IMR-90 (cell line): ENCODE results near the gene CHI3L1. TPM values are rescaled to one million over a fixed set of nuclear protein-coding genes. Genes with fewer than 3 reads are reported as not detected.

ENCODE experiments used
- ATAC-seq: fragments of 200-7000 bp; cut with Tn5 transposase; 2 replicates; pipeline ENCODE4 v1.9.1; 2020; ENCODE audit warnings: low read depth, mild to moderate bottlenecking, moderate library complexity
- BruUV-seq: library from RNA; stranded (reverse); fragments of 400-500 nt; replicated peaks from 2 replicates; lab custom pipeline; 2021; lab: Mats Ljungman, UMichigan
- CTCF ChIA-PET: fragments of 300-600 bp; formaldehyde crosslinking; extraction: SDS; loops from one replicate; lab custom pipeline; 2021; ENCODE audit warnings: antibody characterized with exemption; lab: Yijun Ruan, JAX
- POLR2A ChIA-PET: fragments of 300-600 bp; sonication (Branson Sonifier 250); formaldehyde crosslinking; loops from one replicate; lab custom pipeline; 2022; ENCODE audit warnings: antibody characterized with exemption; ENCODE audit not compliant: unreplicated experiment; lab: Charles Lee
- DNase-seq: peaks from one replicate; pipeline ENCODE4 v3.0.0; 2013
- H2AFZ ChIP-seq: replicated peaks from 2 replicates; pipeline ENCODE3; 2013; ENCODE audit warnings: low read length, mild to moderate bottlenecking; ENCODE audit not compliant: poor library complexity
- H2AK5ac ChIP-seq: 2 replicates; pipeline ENCODE4 v1.6.1; 2013; ENCODE audit warnings: low read depth, low read length, inconsistent platforms
- H2AK9ac ChIP-seq: replicated peaks from 2 replicates; pipeline ENCODE3; 2013; ENCODE audit warnings: mild to moderate bottlenecking, low read depth, low read length, moderate library complexity; ENCODE audit not compliant: poor library complexity
- H2BK120ac ChIP-seq: 2 replicates; pipeline ENCODE4 v1.6.1; 2013; ENCODE audit warnings: low read depth, low read length, inconsistent platforms
- H2BK15ac ChIP-seq: 3 replicates; pipeline ENCODE4 v1.6.1; 2013; ENCODE audit warnings: low read depth, low read length, inconsistent platforms
- H2BK20ac ChIP-seq: 2 replicates; pipeline ENCODE4 v1.6.1; 2013; ENCODE audit warnings: low read depth, mild to moderate bottlenecking, inconsistent platforms, low read length, moderate library complexity
- H2BK5ac ChIP-seq: 2 replicates; pipeline ENCODE4 v1.6.1; 2013; ENCODE audit warnings: mild to moderate bottlenecking, low read depth, low read length, inconsistent platforms; ENCODE audit not compliant: poor library complexity, severe bottlenecking
- H3K14ac ChIP-seq: replicated peaks from 2 replicates; pipeline ENCODE4 v1.6.1; 2013; ENCODE audit warnings: low read depth, low read length, inconsistent platforms
- H3K18ac ChIP-seq: 2 replicates; pipeline ENCODE4 v1.6.1; 2013; ENCODE audit warnings: low read depth, low read length, control low read depth
- H3K23ac ChIP-seq: 2 replicates; pipeline ENCODE4 v1.6.1; 2013; ENCODE audit warnings: low read depth, low read length, inconsistent platforms
- H3K27ac ChIP-seq: 2 replicates; pipeline ENCODE4 v1.5.1; 2013; ENCODE audit warnings: mild to moderate bottlenecking, control low read depth, low read length; ENCODE audit not compliant: insufficient read depth
- H3K27me3 ChIP-seq: 2 replicates; pipeline ENCODE4 v1.6.1; 2013; ENCODE audit warnings: low read length; ENCODE audit not compliant: control insufficient read depth, insufficient read depth
- H3K36me3 ChIP-seq: 2 replicates; pipeline ENCODE4 v1.6.1; 2013; ENCODE audit warnings: low read length, mixed read lengths; ENCODE audit not compliant: control insufficient read depth, insufficient read depth
- H3K4ac ChIP-seq: 2 replicates; pipeline ENCODE4 v1.6.1; 2013; ENCODE audit warnings: low read depth, low read length, inconsistent platforms
- H3K4me1 ChIP-seq: 2 replicates; pipeline ENCODE4 v1.6.1; 2013; ENCODE audit warnings: low read length, mixed read lengths; ENCODE audit not compliant: control insufficient read depth, insufficient read depth
- H3K4me2 ChIP-seq: 2 replicates; pipeline ENCODE4 v1.6.1; 2013; ENCODE audit warnings: low read depth, mild to moderate bottlenecking, control low read depth, low read length, moderate library complexity
- H3K4me3 ChIP-seq: 2 replicates; pipeline ENCODE4 v1.5.1; 2013; ENCODE audit warnings: low read depth, mild to moderate bottlenecking, control low read depth, low read length, moderate library complexity; ENCODE audit not compliant: insufficient read depth
- H3K56ac ChIP-seq: 2 replicates; pipeline ENCODE4 v1.6.1; 2013; ENCODE audit warnings: low read length, inconsistent platforms; ENCODE audit not compliant: insufficient read depth; ENCODE audit errors: extremely low read depth
- H3K79me1 ChIP-seq, 2 experiments: 2 replicates each; pipeline ENCODE4 v1.6.1; 2013; ENCODE audit warnings: low read length in 2 of 2, inconsistent platforms in 1 of 2, low read depth in 1 of 2
- H3K9ac ChIP-seq: 2 replicates; pipeline ENCODE4 v1.6.1; 2013; ENCODE audit warnings: low read depth, low read length, control low read depth
- H3K9me1 ChIP-seq: 2 replicates; pipeline ENCODE4 v1.6.1; 2013; ENCODE audit warnings: low read length, inconsistent platforms; ENCODE audit not compliant: insufficient read depth
- H3K9me3 ChIP-seq: 2 replicates; pipeline ENCODE4 v1.6.1; 2013; ENCODE audit warnings: low read length; ENCODE audit not compliant: control insufficient read depth, insufficient read depth
- H4K20me1 ChIP-seq: 2 replicates; pipeline ENCODE4 v1.6.1; 2013; ENCODE audit warnings: low read length, inconsistent platforms; ENCODE audit not compliant: insufficient read depth
- H4K5ac ChIP-seq: 2 replicates; pipeline ENCODE4 v1.6.1; 2013; ENCODE audit warnings: mild to moderate bottlenecking, low read depth, low read length, control low read depth
- H4K8ac ChIP-seq, 2 experiments: 2 replicates each; pipeline ENCODE4 v1.6.1; 2013; ENCODE audit warnings: low read depth in 2 of 2, low read length in 2 of 2, control low read depth in 1 of 2, inconsistent platforms in 1 of 2
- H4K91ac ChIP-seq: 2 replicates; pipeline ENCODE4 v1.6.1; 2013; ENCODE audit warnings: low read depth, low read length, inconsistent platforms; ENCODE audit not compliant: insufficient read depth
- BHLHE40 ChIP-seq: fragments of 150-350 bp; IDR thresholded peaks from 2 replicates; pipeline ENCODE4 v1.6.1; 2016; ENCODE audit warnings: mild to moderate bottlenecking, low read depth, low read length
- CEBPB ChIP-seq: IDR thresholded peaks from 2 replicates; pipeline ENCODE4 v1.6.1; 2012; ENCODE audit warnings: low read depth, low read length, improper control_type of control experiment
- CHD1 ChIP-seq: IDR thresholded peaks from 2 replicates; pipeline ENCODE4 v1.6.1; 2012; ENCODE audit warnings: low read depth, low read length, improper control_type of control experiment
- FOS ChIP-seq: fragments of 150-350 bp; IDR thresholded peaks from 2 replicates; pipeline ENCODE4 v1.6.1; 2016; ENCODE audit warnings: low read depth, low read length
- MAZ ChIP-seq: IDR thresholded peaks from 2 replicates; pipeline ENCODE4 v1.6.1; 2012; ENCODE audit warnings: low read depth, mild to moderate bottlenecking, low read length, improper control_type of control experiment, moderate library complexity, borderline replicate concordance
- NFE2L2 ChIP-seq: fragments of 150-350 bp; IDR thresholded peaks from 2 replicates; pipeline ENCODE4 v1.6.1; 2016; ENCODE audit warnings: low read depth, mild to moderate bottlenecking, low read length
- RAD21 ChIP-seq: IDR thresholded peaks from 2 replicates; pipeline ENCODE4 v1.6.1; 2012; ENCODE audit warnings: low read length, improper control_type of control experiment
- SMC3 ChIP-seq: fragments of 150-350 bp; IDR thresholded peaks from 2 replicates; pipeline ENCODE4 v1.6.1; 2016; ENCODE audit warnings: low read depth, mild to moderate bottlenecking, antibody characterized with exemption, low read length, moderate library complexity
- WGBS, 2 experiments: methylation state at CpG; one replicate each; pipeline versions ENCODE4 v1.1.5 to v1.1.7; 2013; ENCODE audit warnings: missing lambda C conversion rate in 2 of 2; ENCODE audit not compliant: insufficient read length in 1 of 2; ENCODE audit errors: extremely low coverage in 2 of 2; 5-methylcytosine and 5-hydroxymethylcytosine counted together
- dilution Hi-C: fragments of 300-500 bp; cut with HindIII; formaldehyde crosslinking; loops from one replicate; pipeline ENCODE4 v1.14.3; 2018; ENCODE audit warnings: low sequenced_read_pairs; ENCODE audit not compliant: unreplicated experiment
- in situ Hi-C: fragments of 300-500 bp; cut with MboI; formaldehyde crosslinking; loops from 3 replicates; pipeline ENCODE4 v1.14.3; 2019; ENCODE audit warnings: low sequenced_read_pairs, inconsistent platforms, mixed read lengths
- intact Hi-C: fragments of 100-400 bp; cut with micrococcal nuclease; formaldehyde crosslinking; loops from 2 replicates; pipeline ENCODE4 v1.10.0; 2022
- polyA plus RNA-seq, 3 experiments: library from polyadenylated mRNA; depleted of rRNA; stranded (reverse); fragments of >200 nt; gene quantifications; 2 replicates each; pipeline ENCODE4 v1.2.3, GENCODE V29; 2012; ENCODE audit warnings: low replicate concordance in 1 of 3
- total RNA-seq: library from RNA; depleted of rRNA; stranded (reverse); fragments of >200 nt; gene quantifications from 2 replicates; pipeline ENCODE4 v1.2.3, GENCODE V29; 2012
- TF ChIP-seq, protein P1 (sequence below): fragments of 150-350 bp; IDR thresholded peaks from 2 replicates; pipeline ENCODE4 v1.6.1; 2016; ENCODE audit warnings: low read depth, mild to moderate bottlenecking, low read length, moderate library complexity, borderline replicate concordance

The CHI3L1 gene
- total and polyA plus RNA-seq, 2 of the 4 experiments (the other 2 are of a cell fraction) = 0.17 TPM; not detected in 1

GRCh38 chr1:203147376-203147775 lies 39.1 kb downstream of the CHI3L1 start:
- no peak overlapping the region for H3K18ac ChIP-seq

More at GRCh38 chr1:203147376-203147775, 39.1 kb downstream of the CHI3L1 start:
- Histone ChIP-seq H3K14ac (no peak overlapping the region), H3K56ac (no peak overlapping the region), H4K8ac (no peak overlapping the region), H2AK5ac (no peak overlapping the region), H2BK5ac (no peak overlapping the region), H3K9me3 (peaks cover 2% of the 10 kb centered on the region; the same call in 1 of the 2 replicates), H2BK20ac (no peak overlapping the region), H3K9ac (no peak overlapping the region), H2BK120ac (no peak overlapping the region), H2BK15ac (no peak overlapping the region), H3K79me1 (no peaks in the 10 kb centered on the region), H3K27me3 (no peaks in the 10 kb centered on the region; the same call in 1 of the 2 replicates), H3K9me1 (no peaks in the 10 kb centered on the region), H3K4me3 (no peak overlapping the region), H3K4me1 (no peaks in the 10 kb centered on the region; the same call in 1 of the 2 replicates), H2AK9ac (no peak overlapping the region), H3K4me2 (no peak overlapping the region), H2AFZ (no peak overlapping the region), H3K4ac (no peak overlapping the region), H4K20me1 (no peaks in the 10 kb centered on the region), H4K5ac (no peak overlapping the region), H3K36me3 (no peaks in the 10 kb centered on the region), H3K27ac (no peak overlapping the region), H3K23ac (no peak overlapping the region), H4K91ac (no peak overlapping the region)
- ChIA-PET POLR2A (no interaction called here), CTCF (interaction anchor here (1.2 kb wide), 1 partner anchor 14 kb away, joined by 3 read pairs; no protein-coding TSS in a partner anchor)
- intact Hi-C loops (no loop called here), dilution Hi-C loops (no loop called here), in situ Hi-C loops (no loop called here)
- no peak for DNase-seq
- ATAC-seq = no peak
- no TSS peak for BruUV-seq
- 89% methylated on average over 3 of the region's 5 CpGs; no CpG with 5 or more reads in 1 of the 2 experiments for WGBS, 2 experiments
- TF ChIP-seq NFE2L2 (no peak), BHLHE40 (no peak), CEBPB (no peak), FOS (no peak), MAZ (no peak), CHD1 (no peak), RAD21 (no peak), SMC3 (no peak)
- TF ChIP-seq, protein P1, sequence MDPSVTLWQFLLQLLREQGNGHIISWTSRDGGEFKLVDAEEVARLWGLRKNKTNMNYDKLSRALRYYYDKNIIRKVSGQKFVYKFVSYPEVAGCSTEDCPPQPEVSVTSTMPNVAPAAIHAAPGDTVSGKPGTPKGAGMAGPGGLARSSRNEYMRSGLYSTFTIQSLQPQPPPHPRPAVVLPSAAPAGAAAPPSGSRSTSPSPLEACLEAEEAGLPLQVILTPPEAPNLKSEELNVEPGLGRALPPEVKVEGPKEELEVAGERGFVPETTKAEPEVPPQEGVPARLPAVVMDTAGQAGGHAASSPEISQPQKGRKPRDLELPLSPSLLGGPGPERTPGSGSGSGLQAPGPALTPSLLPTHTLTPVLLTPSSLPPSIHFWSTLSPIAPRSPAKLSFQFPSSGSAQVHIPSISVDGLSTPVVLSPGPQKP = no peak
